Kasumi-1 (cell line): ENCODE data around the gene ITPR2.

Experiments used
- DNase-seq, 2 experiments: peaks; one replicate each; lab custom pipeline; 2025; lab: John Stamatoyannopoulos, UW

The ITPR2 gene

GRCh38 chr12:26292596-26292995, 540.4 kb downstream of the ITPR2 start:
- no peak for DNase-seq

- no peak for DNase-seq
Measured at GRCh38 chr12:26290565-26290964, 542.4 kb downstream of the ITPR2 start.

- no peak for DNase-seq
Measured at GRCh38 chr12:26287671-26288381, 545.2 kb downstream of the ITPR2 start.
